Measurements from ENCODE around the gene CDS1.
"Not testable (repeated sequence)": the region's sequence is repeated elsewhere in the genome, so short reads cannot be mapped to it uniquely, and the experiment has no call there.

Gene CDS1

DNA sequence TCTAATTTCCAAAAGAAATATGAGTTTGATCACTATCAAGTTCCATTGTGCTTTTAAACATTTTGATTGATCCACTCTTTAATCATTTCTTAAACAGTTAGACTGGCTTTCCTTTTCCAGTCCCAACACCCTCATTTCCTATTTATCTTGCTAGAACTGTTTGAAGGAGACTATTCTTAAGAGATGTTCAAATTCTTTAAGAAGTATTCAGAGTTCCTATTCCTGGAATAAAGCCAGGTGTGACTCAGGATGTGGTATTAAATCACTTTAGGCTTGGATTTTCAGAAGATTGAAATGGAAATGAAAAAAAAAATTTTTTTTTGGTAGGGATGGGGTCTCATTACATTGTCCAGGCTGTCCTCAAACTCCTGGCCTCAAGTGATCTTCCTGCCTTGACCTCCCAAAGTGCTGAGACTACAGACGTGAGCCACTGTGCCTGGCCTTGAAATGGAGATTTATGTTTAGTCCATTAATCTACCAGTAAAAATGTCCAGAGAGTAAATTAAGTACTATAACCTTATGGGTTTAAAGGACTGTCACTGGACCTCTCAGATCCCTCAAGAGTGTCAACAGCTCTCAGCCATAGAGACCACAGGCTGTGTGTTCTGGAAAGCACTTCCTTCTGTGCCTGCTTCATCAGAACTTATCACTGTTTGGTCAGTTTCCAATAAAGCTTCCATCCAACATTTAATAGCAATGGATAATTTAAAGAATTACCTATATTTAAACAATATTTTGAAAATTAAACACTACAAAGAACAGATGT, 90.7 kb downstream of the CDS1 start:
- DNase-seq (ENCODE audit: low read depth), result no peak

DNA sequence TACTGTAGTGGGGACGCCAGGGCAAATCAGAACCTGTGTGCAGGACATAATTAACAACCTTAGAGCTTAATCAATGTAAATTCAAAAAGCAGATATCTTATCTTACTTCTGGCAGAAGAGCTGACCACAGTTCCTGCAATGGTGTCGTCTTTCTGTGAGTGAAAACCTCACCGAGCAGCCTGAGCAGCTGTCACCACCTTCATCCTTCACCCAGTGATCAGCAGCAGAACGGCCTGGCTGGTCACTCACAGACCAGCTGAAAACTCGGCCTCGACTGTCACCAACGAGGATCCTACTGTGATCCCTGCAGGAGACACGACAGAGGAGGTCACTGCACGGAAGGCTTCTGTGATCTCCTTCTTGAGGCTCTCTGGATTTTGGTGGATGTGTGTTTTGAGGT, 94.2 kb downstream of the CDS1 start:
- no peak for DNase-seq (ENCODE audit: low read depth)

DNA sequence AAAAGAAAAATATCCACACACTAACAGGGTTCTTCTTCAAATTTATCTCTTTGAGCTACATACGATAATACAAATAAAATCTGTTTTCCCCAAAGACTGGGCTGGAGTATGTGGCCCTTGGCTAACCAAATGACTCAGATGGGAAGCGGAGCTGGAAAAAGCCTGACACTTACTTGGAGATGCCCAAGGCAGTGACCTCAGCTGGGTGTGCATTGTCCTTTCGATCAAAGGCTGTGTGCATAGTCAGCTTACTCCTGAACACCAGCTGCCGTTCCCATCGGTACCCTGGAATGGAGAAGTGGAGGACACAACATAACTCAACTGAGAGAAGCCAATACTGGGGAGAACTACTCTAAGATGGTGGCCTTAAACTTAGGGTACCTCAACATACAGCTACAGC, 95.1 kb downstream of the CDS1 start:
- no peak for DNase-seq (ENCODE audit: low read depth)

DNA sequence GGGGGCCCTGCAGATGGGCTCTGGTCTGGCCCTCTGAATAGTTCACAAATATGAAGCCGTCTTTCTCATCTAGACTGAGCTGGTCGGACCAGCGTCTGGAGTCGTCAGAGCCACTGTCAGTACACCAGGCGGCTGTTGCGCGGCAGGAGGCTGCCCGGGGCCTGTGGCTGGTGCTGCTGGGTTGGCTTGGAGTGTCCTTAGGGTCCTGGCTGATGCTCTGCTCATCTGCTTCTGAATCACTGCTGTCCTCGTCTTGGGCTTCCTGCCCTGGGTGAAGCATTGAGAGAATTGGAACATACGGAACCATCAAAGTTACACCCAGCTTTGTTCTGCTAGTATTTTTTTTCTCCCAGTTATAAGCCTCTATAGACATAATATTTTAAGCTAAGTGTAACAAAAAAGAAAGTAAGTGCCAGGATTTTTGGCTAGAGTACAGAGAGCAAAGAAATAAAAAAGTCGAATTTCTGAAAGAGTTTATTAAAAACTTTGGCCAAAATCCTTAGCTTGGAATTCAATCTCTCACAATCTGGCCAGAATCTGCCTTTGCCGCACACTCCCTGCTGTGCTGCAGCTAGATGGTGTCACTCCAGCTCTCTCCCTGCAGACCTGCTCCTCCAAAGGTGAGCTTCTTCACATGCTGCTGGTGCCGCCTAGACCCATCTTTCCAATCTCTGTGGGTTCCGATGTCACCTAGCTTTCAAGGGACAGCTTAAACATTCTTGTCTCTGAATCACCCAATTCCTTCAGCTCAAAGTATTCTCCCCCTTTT, 96.2 kb downstream of the CDS1 start:
- DNase-seq (ENCODE audit: low read depth), result no peak

DNA sequence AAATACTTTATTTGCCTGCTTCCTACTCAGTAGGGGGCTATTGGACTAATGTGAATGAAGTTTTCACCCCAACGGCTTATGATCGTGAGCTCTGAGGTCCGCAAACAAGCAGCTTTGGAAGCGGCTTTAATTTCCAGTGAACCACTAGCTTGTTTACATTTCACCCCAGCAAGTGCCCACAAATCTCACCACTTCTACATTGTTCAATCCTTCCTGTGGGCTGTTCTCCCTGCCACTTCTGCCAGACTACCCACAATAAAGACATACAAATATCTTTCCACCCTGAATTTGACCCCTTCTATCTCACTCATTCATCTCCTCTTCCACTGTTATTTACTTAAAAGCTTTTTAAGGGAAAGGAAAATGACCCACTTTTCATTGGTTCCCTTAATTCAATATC, 98.0 kb downstream of the CDS1 start:
- no peak for DNase-seq (ENCODE audit: low read depth)

DNA sequence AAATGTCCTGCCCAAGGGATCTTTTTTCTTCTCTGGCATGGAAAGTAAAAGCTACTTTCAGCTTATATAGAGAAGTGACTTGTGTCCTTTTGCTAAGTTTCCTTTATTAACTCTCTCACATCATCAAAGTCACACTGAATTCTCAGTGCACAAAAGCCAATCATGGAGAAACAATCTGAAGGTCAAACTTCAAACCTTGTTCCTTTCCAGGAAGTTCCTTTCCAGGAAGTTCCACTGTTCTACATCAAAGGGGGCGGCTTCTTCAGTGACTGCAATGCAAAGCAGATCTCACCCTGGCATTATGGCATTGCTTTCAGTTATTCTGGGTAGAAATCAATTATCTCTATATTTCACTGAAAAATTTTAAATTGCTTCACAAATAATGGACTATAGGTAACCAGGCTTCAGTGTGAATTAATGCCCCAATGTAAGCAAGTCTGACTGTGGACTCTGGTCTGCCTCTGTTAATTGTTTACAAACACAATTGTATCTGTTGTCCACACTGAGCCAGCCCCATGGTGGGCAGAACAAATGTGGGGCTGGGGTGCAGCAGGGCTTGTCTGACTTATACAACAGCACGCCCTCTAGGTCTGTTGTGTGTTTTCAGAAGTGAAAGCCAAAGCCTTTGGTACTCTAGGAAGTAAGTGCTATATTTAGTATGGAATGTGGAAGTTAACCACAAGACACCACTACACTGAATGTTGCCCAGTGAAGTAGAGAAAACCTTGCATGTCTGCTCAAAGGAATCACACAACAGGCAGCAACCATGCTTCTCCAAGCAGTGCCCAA, 98.8 kb downstream of the CDS1 start:
- no peak for DNase-seq (ENCODE audit: low read depth)

DNA sequence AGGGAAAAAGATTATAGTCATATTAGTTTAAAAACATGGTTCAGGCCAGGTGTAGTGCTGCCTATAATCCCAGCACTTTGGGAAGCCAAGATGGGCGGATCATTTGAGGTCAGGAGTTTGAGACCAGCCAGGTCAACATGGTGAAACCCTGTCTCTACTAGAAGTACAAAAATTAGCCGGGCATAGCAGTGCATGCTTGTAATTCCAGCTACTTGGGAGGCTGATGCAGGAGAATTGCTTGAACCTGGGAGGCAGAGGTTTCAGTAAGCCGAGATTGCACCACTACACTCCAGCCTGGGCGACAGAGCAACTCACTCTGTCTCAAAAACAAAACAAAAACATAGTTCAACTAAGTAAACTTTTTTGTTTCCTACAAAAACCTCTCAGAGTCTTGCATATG, 99.7 kb downstream of the CDS1 start:
- DNase-seq (ENCODE audit: low read depth), result not testable (repeated sequence)

DNA sequence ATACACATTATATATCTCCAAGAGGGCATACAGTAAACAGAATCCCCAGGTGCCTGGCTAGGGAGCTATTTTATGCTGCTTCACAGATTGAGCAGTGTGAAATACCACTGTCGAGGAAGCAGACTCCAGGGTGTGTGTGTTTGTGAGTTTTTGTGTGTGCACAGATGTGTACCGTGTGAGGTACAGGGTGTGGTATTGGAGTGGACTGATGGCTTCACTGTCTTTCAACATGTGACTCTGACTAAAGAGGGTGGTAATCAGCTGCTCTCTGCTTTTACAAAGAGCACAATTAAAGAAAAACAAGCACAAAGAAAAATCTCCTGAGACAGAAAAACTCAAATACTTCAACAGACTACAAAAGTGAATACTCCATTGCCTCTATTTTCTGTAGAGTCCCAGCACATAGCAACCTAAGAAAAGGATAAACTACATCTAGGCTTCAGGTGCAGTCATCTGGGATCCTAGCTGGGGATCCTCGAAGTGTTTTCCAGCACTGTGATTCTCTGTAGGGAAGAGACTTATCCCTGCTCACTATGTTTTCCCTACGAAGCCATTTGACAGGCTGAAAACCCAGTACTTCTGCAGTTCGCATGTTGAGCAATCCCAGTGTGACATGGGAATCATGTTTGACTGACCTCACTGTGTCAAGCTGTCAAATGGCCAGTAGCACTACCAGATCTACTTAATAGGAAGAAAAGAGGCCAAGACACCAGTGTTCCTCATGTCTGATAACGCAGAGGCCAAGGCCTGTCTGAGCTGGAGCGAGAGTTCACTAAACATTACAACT, 100.3 kb downstream of the CDS1 start:
- no peak for DNase-seq (ENCODE audit: low read depth)

DNA sequence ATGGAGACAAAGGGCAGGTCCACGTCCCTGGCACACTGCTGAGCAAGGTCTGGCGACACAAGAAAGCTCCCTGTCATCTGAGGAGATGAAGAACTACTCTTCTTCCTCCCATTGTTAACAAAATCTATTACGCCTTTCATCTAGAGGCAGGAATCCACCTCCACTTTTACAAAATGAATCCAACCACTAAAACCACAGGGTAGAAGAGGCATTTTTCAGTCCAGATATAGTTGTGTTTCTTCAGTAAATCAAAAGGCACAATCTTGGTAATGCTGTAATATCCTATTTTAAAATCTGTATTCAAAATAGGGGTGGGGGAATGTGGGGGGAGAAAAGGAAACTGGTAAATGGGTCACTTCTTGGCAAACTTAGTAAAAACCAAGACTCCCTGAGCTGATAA, 101.4 kb downstream of the CDS1 start:
- DNase-seq (ENCODE audit: low read depth), result no peak

DNA sequence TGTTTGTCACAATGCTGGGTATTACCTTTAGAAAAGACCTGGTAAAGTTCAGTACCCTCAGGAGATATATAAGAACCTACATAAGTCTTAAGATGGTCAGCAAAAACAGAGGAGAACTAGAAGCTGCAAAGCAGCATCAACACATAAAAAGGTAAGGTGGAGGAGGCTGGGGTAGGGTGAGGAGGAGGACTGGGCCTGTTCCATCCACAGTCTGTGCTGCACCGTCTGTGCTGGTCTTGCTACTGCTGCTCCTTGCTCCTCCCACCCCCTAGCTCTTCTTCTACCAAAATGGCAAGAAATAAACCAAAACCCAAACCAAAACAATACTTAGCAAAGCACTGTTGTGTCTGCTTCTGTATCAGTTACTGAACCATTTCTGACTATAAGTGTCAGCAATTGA, 102.2 kb downstream of the CDS1 start:
- DNase-seq (ENCODE audit: low read depth), result no peak

DNA sequence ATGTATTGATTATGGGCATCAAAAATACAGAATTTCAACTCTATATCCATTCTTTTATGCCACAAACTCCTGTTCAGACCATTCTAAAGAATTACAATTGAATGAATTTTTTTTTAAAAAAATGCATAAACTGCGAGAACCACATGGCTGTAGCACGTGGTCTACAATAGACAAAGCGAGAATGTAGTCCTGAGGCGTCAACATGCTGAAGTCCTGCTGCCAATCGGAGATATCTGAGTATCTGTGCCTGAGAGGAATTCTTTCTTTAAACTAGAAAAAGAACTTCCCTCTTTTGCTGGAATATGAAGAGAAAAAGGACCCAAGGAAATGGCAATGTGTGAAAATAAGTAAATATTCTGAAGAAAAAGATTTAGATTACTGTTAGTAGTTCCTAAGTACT, 105.7 kb downstream of the CDS1 start:
- no peak for DNase-seq (ENCODE audit: low read depth)

DNA sequence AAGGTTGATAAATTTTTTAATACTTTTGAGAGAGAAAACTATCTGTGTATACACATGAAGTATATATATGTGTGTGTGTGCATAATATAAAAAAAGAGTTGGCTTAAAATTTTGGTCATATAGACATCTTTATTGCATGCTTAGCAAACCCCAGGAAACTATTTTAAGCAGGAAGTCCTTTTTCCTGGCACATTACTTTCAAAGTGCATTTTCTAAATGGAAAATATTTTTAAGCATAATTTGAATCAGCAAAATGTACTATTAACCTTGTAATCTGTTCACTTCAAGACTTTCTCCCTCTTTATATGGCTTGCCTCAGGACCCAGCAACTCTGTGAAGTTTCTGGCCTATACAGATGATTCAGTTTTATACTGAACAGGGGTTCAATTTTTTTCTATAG, 106.3 kb downstream of the CDS1 start:
- no peak for DNase-seq (ENCODE audit: low read depth)

DNA sequence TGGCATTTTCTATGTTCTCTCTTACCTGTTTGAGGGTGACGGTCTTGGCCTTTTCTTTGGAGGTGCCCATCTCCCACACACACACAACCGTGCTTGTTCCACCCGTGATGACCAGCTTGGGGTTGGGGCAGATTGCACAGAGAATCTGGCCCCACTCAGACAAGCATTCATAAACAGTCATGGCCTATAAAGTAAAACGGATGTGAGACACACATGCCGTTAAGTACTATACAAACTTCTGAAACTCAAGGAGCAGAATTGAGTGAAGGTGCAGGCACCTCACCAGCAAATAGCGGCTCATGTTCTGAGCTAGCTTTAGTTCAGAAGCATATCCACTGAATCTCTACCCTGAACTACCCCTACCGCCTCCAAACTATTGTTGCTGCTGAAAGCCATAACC, 107.6 kb downstream of the CDS1 start:
- no peak for DNase-seq (ENCODE audit: low read depth)

DNA sequence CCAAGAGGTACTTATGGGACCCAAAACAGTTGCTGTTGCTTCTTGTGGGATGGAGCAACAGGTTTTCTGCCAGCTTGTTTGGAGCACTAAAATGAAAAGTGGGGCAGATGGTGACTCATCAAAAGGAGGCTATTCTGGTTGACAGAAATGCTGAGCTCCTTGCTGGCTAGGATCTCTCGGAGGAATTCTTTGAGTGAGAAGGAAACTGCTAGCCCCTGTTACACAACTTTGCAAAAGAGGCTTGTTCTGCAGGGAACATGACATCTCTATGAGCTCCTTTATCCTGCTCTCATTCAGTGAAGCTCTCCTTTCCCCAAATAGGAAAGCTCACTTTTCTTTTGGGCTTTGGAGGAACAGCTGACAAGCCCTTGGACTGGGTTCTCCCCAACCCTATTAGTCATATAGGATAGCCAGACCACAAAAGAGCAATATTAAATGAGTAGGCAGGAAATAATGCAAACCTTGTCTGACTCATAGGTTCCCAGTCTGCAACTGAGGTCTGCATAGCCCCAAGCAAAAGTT, 108.3 kb downstream of the CDS1 start:
- no peak for DNase-seq (ENCODE audit: low read depth)

DNA sequence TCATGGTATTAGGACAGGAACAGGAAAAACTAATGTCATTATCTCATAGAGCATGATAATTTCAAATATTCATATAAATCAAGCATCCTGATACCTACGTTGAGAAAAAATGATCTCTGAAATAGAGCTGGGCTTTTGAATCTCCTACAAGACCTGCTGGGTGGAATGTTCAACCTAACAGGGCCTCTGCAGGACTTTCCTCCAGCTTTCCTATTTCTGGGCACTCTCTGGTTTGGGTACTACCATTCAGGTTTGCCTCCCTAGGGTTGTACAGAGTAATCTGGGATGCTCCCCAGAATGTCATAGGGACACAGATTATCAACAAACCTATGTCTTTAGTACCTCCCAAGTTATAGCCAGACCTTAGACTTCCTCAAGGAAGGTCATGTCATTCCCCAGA, 108.9 kb downstream of the CDS1 start:
- no peak for DNase-seq (ENCODE audit: low read depth)

DNA sequence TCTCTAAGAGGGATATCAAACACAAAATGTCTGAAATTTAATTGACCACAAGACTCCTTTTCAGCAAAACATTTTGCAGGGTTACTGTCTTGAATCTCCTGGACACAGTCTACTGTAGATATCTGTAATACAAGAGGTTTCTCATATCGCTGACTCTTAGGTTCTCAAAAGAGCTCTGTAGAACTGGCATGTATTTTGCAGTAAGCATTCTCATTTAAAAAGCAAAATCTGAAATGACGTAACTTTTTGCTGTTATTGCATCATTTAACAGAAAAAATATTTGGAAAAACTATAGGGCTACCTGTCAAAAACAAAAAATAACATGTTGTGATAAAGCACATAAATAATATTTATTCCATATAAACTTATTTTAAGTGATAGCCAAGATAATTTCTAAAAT, 114.2 kb downstream of the CDS1 start:
- no peak for DNase-seq (ENCODE audit: low read depth)

DNA sequence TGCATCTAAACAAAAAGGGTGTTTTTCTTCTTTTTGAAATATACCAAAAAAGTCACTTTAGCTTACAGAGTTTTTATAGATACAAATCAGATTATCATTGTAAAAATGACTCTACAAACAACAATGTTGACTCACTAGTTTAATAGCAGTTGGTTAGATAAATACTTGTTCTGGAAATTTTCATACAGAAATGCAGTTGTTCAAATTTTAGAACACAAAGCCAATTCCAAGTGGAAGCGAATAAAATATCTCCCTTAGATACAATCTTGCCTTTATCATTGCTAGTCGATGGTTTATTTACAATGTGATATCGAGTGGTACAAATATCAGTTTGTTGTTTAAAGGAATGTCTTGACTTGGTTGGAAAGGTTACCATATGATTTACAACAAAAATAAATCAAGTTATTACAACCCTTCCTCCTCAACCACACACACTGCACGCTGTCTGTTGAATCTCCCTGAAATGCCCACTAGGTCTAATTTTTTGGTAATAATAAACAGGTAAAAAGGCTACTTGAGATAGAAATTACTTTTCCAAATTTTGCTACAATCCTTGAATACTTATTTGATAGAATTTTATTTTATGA, 114.8 kb downstream of the CDS1 start:
- DNase-seq (ENCODE audit: low read depth), result no peak

DNA sequence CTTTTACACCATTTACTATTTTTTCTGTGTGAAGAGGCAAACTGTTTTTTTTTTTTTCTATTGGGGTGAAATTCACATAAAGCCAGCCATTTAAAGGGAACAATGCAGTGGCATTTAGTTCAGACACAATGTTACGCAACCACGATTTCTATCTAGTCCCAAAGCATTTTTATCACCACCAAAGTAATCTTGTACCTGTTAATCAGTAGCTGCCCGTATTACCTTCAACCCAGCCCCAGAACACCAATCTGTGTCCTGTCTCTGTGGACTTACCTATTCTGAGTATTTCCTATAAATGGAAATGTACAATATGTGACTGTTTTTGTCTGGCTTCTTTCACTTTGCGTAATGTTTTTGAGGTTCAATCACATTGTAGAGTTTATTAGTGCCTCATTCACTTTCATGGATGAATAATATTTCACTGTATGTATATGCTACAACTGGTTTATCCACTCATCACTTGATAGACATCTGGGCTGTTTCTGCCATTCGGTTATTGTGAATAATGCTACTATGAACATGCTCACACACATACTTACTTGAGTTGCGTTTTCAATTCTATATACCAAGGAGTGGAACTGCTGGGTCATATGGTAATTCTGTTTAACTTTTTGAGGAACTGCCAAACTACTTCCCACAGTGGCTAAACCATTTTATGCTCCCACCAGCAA, 116.2 kb downstream of the CDS1 start:
- DNase-seq (ENCODE audit: low read depth), result no peak
